Stimulated activated CD8-positive, alpha-beta memory T cell treated with anti-CD3 and anti-CD28 coated beads, Interleukin-12 subunit alpha, Interleukin-12 subunit beta, amount 100 ng/mL, for 24 hours (primary cell): ENCODE measurements around the gene PTPRH.

Experiments used
- DNase-seq: peaks from one replicate; pipeline ENCODE4 v3.0.0-alpha.2; 2020; ENCODE audit errors: extremely low read depth

The PTPRH gene

DNA sequence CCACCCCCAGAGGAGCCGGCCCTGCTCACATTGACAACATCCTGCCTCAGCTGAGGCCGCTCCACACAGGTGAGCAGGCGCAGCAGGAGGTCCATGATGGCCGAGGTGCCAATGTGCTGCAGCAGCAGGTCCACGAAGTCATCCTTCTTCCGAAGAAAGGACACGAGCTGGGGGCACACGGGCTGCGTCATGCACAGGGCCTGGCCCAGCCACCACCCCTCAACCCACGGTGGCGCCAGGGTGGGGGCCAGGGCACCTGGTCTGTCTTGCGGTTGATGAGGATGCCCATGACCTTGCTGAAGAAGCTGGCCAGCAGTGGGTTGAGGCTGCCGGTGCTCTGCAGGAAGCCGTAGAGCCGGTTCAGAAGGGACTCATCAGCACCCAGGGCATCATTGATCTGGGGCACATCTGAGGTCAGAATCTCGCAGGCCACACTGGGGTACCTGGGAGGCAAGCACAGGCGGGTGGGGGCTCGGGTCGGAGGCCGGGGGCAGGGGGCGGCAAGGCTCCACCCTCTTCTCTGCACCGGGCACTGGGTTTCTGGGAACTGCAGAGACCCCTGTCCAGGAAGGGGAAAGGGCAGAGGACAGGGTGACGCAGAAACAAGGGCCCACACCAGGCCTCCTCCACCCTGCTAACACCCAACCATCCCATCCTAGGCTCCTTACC lies 36.1 kb upstream of the PTPRH start:
- DNase-seq = no peak

GRCh38 chr19:55244004-55244680 lies 34.8 kb upstream of the PTPRH start:
- no peak for DNase-seq

DNA sequence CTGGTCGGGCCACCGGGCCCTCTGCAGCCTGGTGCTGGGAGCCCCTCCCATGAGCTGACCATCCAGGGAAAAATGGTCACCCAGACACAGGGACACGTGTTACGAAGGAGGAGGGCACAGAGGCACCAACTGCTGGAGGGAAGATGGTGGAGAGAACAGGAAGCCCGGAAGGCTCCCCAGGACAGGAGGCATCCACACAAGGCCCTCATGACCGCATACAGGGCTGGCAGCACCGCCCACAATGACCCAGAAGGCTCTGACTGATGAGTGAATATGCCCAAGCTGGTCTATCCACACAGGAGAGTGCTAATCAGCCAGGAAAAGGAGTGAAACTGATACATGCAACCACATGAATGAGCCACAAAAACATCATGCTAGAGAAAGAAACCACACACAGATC lies 33.2 kb upstream of the PTPRH start:
- DNase-seq = no peak

- DNase-seq = no peak
These were observed 32.7 kb upstream of the PTPRH start for GRCh38 chr19:55241935-55242464.

- no peak for DNase-seq
These were observed 32.0 kb upstream of the PTPRH start for GRCh38 chr19:55241143-55241934.

- DNase-seq = no peak
These were observed 31.4 kb upstream of the PTPRH start for GRCh38 chr19:55240713-55241020.

DNA sequence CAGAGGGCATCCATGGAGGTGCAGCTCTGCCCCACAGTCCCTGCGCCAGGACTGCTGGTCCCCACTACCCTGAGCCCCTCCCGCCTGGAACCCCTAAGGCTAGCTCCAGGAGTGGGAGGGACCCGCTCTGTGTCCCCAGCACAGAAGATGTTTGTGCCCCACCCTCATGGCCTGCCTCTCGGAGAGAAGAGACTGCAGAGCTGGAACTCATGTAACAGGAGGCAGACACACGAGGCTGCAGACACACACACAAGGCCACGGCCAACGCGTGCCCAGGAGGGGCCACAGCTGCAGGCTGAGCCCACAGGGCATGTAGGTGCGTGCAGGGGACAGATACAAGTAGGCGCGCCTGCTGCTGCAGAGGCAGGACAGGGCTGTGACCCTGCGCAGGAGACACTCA lies 29.7 kb upstream of the PTPRH start:
- no peak for DNase-seq

GRCh38 chr19:55238030-55238429 lies 28.7 kb upstream of the PTPRH start:
- DNase-seq = no peak

DNA sequence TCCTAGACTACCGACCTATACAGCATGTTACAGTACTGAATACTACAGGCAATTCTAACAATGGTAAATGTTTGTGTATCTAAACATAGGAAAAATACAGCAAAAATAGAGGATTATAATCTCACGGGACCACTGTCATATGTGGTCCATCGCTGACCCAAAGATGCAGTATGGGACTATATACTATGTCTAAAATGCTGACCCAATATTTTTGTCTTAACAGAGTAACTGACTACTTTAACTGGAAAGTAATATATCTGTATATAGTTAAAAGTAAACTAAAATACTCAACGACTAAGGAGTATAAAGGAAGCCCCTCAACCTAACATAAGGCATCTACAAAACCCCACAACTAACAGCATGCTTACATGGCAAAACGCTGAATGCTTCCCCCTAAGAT lies 23.7 kb upstream of the PTPRH start:
- no peak for DNase-seq

DNA sequence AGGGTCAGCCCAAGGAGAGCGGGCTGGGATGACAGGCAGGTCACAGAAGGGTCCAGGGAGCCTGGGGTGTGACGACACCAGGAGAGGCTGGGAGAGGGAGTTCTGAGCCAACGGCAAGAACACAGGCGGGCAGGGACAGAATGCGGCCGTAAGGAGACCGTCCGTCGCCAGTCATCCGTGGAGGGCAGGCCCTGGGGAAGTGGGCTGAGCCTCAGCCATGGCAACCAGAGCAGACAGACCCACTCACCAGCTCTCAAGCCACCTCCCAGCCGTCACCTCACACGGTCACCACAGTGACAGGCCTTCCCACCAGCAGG lies 22.9 kb upstream of the PTPRH start:
- no peak for DNase-seq

DNA sequence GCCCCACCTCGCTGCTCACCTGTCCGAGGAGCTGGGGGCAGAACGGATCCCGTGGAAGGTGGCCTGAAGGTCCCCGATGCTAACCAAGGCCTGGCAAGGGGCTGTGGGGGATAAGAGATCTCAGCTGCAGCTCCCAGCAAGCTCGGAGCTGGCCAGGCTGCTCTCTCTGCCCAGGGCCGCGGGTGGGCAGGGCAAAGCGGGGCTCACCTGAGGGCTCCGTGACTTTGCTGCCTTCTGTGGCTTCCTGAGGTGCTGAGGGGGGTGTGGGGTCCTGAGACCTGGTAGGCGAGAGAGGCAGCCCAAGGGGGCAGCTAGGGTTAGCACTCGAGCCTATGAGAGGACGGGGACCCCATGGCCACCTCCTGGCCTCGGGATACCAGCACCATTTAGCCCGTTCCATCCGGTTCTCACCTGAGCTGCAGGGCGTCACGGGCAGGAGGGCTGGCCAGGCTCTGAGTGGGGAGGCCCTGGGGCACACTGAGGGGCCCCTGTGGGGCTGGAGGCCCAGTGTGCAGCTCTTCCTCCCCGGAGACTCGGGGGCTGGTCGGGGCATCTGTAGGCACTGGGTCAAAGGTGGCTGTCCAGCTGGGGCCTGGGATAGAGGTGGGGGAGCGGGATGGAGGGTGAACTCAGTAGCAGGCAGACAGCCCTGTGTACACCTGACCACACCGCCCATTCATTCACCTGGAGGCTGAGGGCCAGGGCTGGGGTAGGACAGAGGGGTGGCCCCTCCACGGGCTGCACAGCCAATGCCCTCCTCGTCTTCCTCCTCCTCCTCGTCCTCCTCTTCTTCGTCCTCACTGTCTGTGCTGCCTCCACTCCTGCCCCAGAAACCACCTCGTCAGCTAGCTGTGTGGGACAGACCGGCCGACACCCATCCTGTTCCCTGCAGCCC lies 22.3 kb upstream of the PTPRH start:
- DNase-seq = no peak

GRCh38 chr19:55230780-55231179 lies 21.5 kb upstream of the PTPRH start:
- DNase-seq = no peak

- no peak for DNase-seq
These were observed 21.0 kb upstream of the PTPRH start for GRCh38 chr19:55230329-55230728.

- DNase-seq = no peak
These were observed 20.5 kb upstream of the PTPRH start for GRCh38 chr19:55229789-55230182.

GRCh38 chr19:55229145-55229788 lies 20.0 kb upstream of the PTPRH start:
- DNase-seq = no peak

GRCh38 chr19:55228403-55229031 lies 19.2 kb upstream of the PTPRH start, which contains the start of gene TMEM86B:
TSS of gene TMEM86B (minus strand) at chr19:55228763. CDS start at chr19:55228741, 22 bp downstream.
- DNase-seq = no peak

GRCh38 chr19:55228015-55228391 lies 18.7 kb upstream of the PTPRH start:
- DNase-seq = no peak

- DNase-seq = no peak
These were observed 18.1 kb upstream of the PTPRH start for GRCh38 chr19:55227241-55228014.

DNA sequence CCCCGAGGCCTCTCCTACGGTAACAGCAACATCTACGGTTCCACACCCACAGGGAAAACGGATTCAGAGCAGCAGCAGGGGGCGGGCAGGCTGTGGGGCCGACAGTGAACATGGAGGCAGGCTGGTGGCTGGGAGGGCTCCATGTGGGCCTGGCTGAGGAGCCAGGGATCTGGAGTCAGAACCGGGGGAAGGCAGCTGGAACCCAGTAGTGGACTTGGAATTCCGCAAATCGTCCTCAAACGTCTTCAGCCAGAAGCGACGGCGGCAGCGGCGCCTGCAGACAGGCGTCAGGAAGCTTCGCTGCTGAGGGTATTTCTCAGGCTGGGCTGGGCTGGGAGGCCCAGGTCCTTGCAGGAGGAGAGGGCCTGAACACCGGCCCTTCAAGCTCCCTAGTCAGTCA lies 17.5 kb upstream of the PTPRH start:
- no peak for DNase-seq

- no peak for DNase-seq
These were observed 17.0 kb upstream of the PTPRH start for GRCh38 chr19:55226273-55226672.
